HCT116 (cell line): ENCODE results near the gene DDHD1.

ENCODE experiments used
- POLR2AphosphoS5 ChIP-seq: IDR thresholded peaks from 2 replicates; pipeline ENCODE4 v1.6.1; 2011; ENCODE audit warnings: mild to moderate bottlenecking, low read depth, low read length, moderate library complexity
- TCF7L2 ChIP-seq: IDR thresholded peaks from 2 replicates; pipeline ENCODE4 v1.7.0; 2011; ENCODE audit warnings: borderline replicate concordance, inconsistent platforms; ENCODE audit not compliant: insufficient read depth, insufficient read length; ENCODE audit errors: extremely low read depth

DNA sequence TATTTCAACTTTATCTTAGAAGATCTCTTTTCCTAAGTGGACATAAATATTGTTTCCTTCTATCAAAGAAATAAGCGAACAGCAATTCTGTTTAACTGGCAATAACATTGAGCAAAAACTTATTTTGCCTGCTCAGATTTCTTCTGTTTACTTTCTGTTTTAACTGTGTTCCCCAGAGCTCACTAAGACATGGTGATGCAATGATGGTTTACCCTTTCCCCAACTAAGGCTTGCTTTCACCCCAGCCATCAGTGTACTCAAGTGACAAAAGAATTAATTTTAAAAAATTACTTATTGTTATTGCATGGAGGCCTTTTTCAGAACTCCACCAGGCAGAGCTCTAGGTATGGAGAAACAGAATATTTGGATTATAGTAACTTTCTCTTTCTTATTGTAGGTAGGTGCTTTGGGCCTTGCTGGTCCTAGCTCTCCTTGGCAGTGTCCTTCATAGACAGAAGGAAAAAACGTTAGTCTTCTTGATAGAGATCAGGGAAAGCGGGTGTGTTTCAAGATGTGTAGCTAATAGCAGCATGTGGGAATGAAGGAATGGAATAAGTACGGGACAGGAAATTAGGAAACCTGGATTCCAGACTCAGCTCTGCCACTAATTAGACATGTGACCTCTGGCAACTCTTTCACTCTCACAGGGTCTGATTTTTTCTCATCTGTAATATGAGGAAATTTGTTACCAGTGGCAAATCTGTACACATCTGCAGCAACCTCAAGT is 14.6 kb upstream of the DDHD1 start:
- no peak for TF ChIP-seq TCF7L2
- no peak for TF ChIP-seq POLR2AphosphoS5
